Mammary epithelial cell (primary cell): Measurements from ENCODE around the gene ZNF169.

ENCODE experiments used
- CTCF ChIP-seq, 2 donors: IDR thresholded peaks in 1 of 2; conservative IDR thresholded peaks in 1 of 2; 2 replicates each; pipeline ENCODE4 v1.5.1; 2011 to 2012; ENCODE audit warnings: inconsistent platforms in 2 of 2, low read length in 2 of 2, mild to moderate bottlenecking in 2 of 2, control low read depth in 1 of 2, low read depth in 1 of 2; ENCODE audit not compliant: insufficient read depth in 1 of 2; ENCODE audit errors: extremely low read depth in 1 of 2
- EZH2 ChIP-seq: IDR thresholded peaks from 2 replicates; pipeline ENCODE4 v1.6.1; 2012; ENCODE audit warnings: low read length, inconsistent platforms, borderline replicate concordance

GRCh38 chr9:94298949-94299599, 40.0 kb downstream of the ZNF169 start:
- no peak for TF ChIP-seq CTCF (conservative IDR thresholded peaks at IDR 0.05 in 1 of 2, IDR thresholded peaks at IDR 0.05 in 1 of 2; ENCODE audit: extremely low read depth in 1 of 2, insufficient read depth in 1 of 2, low read depth in 1 of 2, low read length in 2 of 2)
- no peak for TF ChIP-seq EZH2
